H9 (cell line): ENCODE measurements around the gene TINAG. TPM values are rescaled to one million over a fixed set of nuclear protein-coding genes. Genes with fewer than 3 reads are reported as not detected.

Experiments
- DNase-seq: peaks from one replicate; pipeline ENCODE4 v3.0.0-alpha.2; 2017
- H2AFZ ChIP-seq: one replicate; pipeline ENCODE4 v1.6.1; 2013; ENCODE audit warnings: mild to moderate bottlenecking, low read length, control low read depth, moderate library complexity
- H2AK5ac ChIP-seq: 2 replicates; pipeline ENCODE4 v1.6.1; 2013; ENCODE audit warnings: low read length, control low read depth, mixed read lengths; ENCODE audit not compliant: insufficient read length
- H2BK120ac ChIP-seq: one replicate; pipeline ENCODE4 v1.6.1; 2013; ENCODE audit warnings: low read depth, mild to moderate bottlenecking, low read length, control low read depth, inconsistent platforms; ENCODE audit not compliant: poor library complexity, severe bottlenecking
- H2BK12ac ChIP-seq: 2 replicates; pipeline ENCODE4 v1.6.1; 2013; ENCODE audit warnings: low read length, control low read depth, mixed read lengths, low read depth; ENCODE audit not compliant: insufficient read length
- H2BK15ac ChIP-seq: 2 replicates; pipeline ENCODE4 v1.6.1; 2013; ENCODE audit warnings: low read depth, low read length, control low read depth
- H2BK20ac ChIP-seq: one replicate; pipeline ENCODE4 v1.6.1; 2013; ENCODE audit warnings: low read depth, mild to moderate bottlenecking, low read length, control low read depth, inconsistent platforms; ENCODE audit not compliant: poor library complexity, severe bottlenecking
- H2BK5ac ChIP-seq: 2 replicates; pipeline ENCODE4 v1.6.1; 2013; ENCODE audit warnings: low read length, control low read depth, mixed read lengths; ENCODE audit not compliant: insufficient read length
- H3K14ac ChIP-seq: 2 replicates; pipeline ENCODE4 v1.6.1; 2013; ENCODE audit warnings: low read length, control low read depth; ENCODE audit not compliant: insufficient read depth
- H3K18ac ChIP-seq: 2 replicates; pipeline ENCODE4 v1.6.1; 2013; ENCODE audit warnings: low read depth, mild to moderate bottlenecking, mixed read lengths, low read length, control low read depth; ENCODE audit not compliant: insufficient read length
- H3K23ac ChIP-seq: 2 replicates; pipeline ENCODE4 v1.6.1; 2013; ENCODE audit warnings: low read length, control low read depth, mixed read lengths, low read depth; ENCODE audit not compliant: insufficient read length
- H3K23me2 ChIP-seq: 2 replicates; pipeline ENCODE4 v1.6.1; 2013; ENCODE audit warnings: low read depth, mild to moderate bottlenecking, mixed read lengths, low read length, control low read depth; ENCODE audit not compliant: insufficient read length, poor library complexity, severe bottlenecking
- H3K27ac ChIP-seq: 2 replicates; pipeline ENCODE4 v1.5.1; 2013; ENCODE audit warnings: low read length, control low read depth, mixed read lengths, low read depth; ENCODE audit not compliant: insufficient read length
- H3K27me3 ChIP-seq: 2 replicates; pipeline ENCODE4 v1.6.1; 2013; ENCODE audit warnings: low read length, control low read depth, inconsistent platforms; ENCODE audit not compliant: insufficient read depth
- H3K4ac ChIP-seq: 2 replicates; pipeline ENCODE4 v1.6.1; 2013; ENCODE audit warnings: low read depth, mild to moderate bottlenecking, control low read depth, inconsistent platforms, low read length, moderate library complexity
- H3K4me1 ChIP-seq: 2 replicates; pipeline ENCODE4 v1.6.1; 2013; ENCODE audit warnings: low read length, control low read depth, inconsistent platforms; ENCODE audit not compliant: insufficient read depth
- H3K4me2 ChIP-seq: 2 replicates; pipeline ENCODE4 v1.6.1; 2013; ENCODE audit warnings: low read length, control low read depth, mixed read lengths; ENCODE audit not compliant: insufficient read length, insufficient read depth
- H3K56ac ChIP-seq: 2 replicates; pipeline ENCODE4 v1.6.1; 2013; ENCODE audit warnings: low read depth, mild to moderate bottlenecking, mixed read lengths, low read length, control low read depth; ENCODE audit not compliant: insufficient read length
- H3K79me1 ChIP-seq: 2 replicates; pipeline ENCODE4 v1.6.1; 2013; ENCODE audit warnings: low read depth, mild to moderate bottlenecking, moderate library complexity, low read length, control low read depth, inconsistent platforms; ENCODE audit not compliant: insufficient read depth, poor library complexity, severe bottlenecking
- H3K79me2 ChIP-seq: 2 replicates; pipeline ENCODE4 v1.6.1; 2013; ENCODE audit warnings: low read length, control low read depth, inconsistent platforms; ENCODE audit not compliant: insufficient read depth
- H3K9ac ChIP-seq: 2 replicates; pipeline ENCODE4 v1.6.1; 2013; ENCODE audit warnings: low read length, control low read depth, mixed read lengths; ENCODE audit not compliant: insufficient read length; ENCODE audit errors: extremely low read depth
- H3K9me3 ChIP-seq: one replicate; pipeline ENCODE4 v1.6.1; 2013; ENCODE audit warnings: low read depth, low read length, inconsistent platforms; ENCODE audit not compliant: control insufficient read depth
- H3T11ph ChIP-seq: one replicate; pipeline ENCODE4 v1.6.1; 2013; ENCODE audit warnings: mild to moderate bottlenecking, low read length, control low read depth, inconsistent platforms
- H4K20me1 ChIP-seq: one replicate; pipeline ENCODE4 v1.6.1; 2013; ENCODE audit not compliant: control insufficient read depth, insufficient read length, insufficient read depth
- H4K5ac ChIP-seq: 2 replicates; pipeline ENCODE4 v1.6.1; 2013; ENCODE audit warnings: low read depth, mild to moderate bottlenecking, mixed read lengths, low read length, control low read depth; ENCODE audit not compliant: insufficient read length
- H4K8ac ChIP-seq: replicated peaks from 2 replicates; pipeline ENCODE4 v1.6.1; 2013; ENCODE audit warnings: low read length, control low read depth, mixed read lengths, low read depth; ENCODE audit not compliant: insufficient read length
- H4K91ac ChIP-seq: 2 replicates; pipeline ENCODE4 v1.6.1; 2013; ENCODE audit warnings: low read depth, mild to moderate bottlenecking, moderate library complexity, mixed read lengths, low read length, control low read depth; ENCODE audit not compliant: insufficient read length
- H3K27ac Mint-ChIP-seq, 3 experiments: 2 replicates in 2 of 3; 3 replicates in 1 of 3; pipeline ENCODE4 v1.8.0; 2020 to 2021; ENCODE audit warnings: mixed read lengths in 3 of 3, mild to moderate bottlenecking in 1 of 3, moderate library complexity in 1 of 3
- H3K27me3 Mint-ChIP-seq: 2 replicates; pipeline ENCODE4 v1.8.0; 2021; ENCODE audit warnings: low read depth, mild to moderate bottlenecking, moderate library complexity, mixed read lengths
- H3K36me3 Mint-ChIP-seq, 3 experiments: 2 replicates in 2 of 3; 3 replicates in 1 of 3; pipeline ENCODE4 v1.8.0; 2020 to 2021; ENCODE audit warnings: low read depth in 3 of 3, mixed read lengths in 3 of 3; ENCODE audit not compliant: insufficient read depth in 1 of 3
- H3K4me1 Mint-ChIP-seq, 2 experiments: 2 replicates each; pipeline ENCODE4 v1.8.0; 2020; ENCODE audit warnings: mixed read lengths in 2 of 2
- H3K4me3 Mint-ChIP-seq, 2 experiments: 2 replicates in 1 of 2; 3 replicates in 1 of 2; pipeline ENCODE4 v1.8.0; 2020 to 2021; ENCODE audit warnings: mild to moderate bottlenecking in 2 of 2, mixed read lengths in 2 of 2, moderate library complexity in 1 of 2
- H3K9me3 Mint-ChIP-seq, 2 experiments: 2 replicates in 1 of 2; 3 replicates in 1 of 2; pipeline ENCODE4 v1.8.0; 2020; ENCODE audit warnings: mild to moderate bottlenecking in 2 of 2, mixed read lengths in 2 of 2, moderate library complexity in 1 of 2
- CTCF ChIP-seq: fragments of 200-600 bp; sonication (generic); conservative IDR thresholded peaks from 3 replicates; pipeline ENCODE4 v1.8.0; 2021; ENCODE audit warnings: antibody characterized with exemption, mild to moderate bottlenecking
- total RNA-seq: library from RNA; stranded (reverse); gene quantifications from 2 replicates; pipeline ENCODE4 v1.2.1, GENCODE V29; 2021

TINAG gene
- total RNA-seq, 1 experiment from 2014 or later: not detected

GRCh38 chr6:54274383-54274782, 33.9 kb upstream of the TINAG start:
- no peak overlapping the region for H2AK5ac ChIP-seq
- no peak overlapping the region for H2AFZ ChIP-seq
- H3K27me3 ChIP-seq: no peaks in the 10 kb centered on the region
- H3K9me3 ChIP-seq: no peaks in the 10 kb centered on the region
- H2BK20ac ChIP-seq: no peak overlapping the region
- no peak for TF ChIP-seq CTCF
- H3K23me2 ChIP-seq: no peaks in the 10 kb centered on the region
- no peaks in the 10 kb centered on the region for H3K79me2 ChIP-seq
- DNase-seq: no peak
- H3K4ac ChIP-seq: no peak overlapping the region
- no peaks in the 10 kb centered on the region for H3K27me3 Mint-ChIP-seq
- no peak overlapping the region for H3K23ac ChIP-seq
- no peak overlapping the region for H3K27ac Mint-ChIP-seq
- no peaks in the 10 kb centered on the region for H4K20me1 ChIP-seq
- no peak overlapping the region for H2BK12ac ChIP-seq
- H2BK120ac ChIP-seq: no peak overlapping the region
- H3K27ac ChIP-seq: no peak overlapping the region
- no peak overlapping the region for H3T11ph ChIP-seq
- H2BK15ac ChIP-seq: no peak overlapping the region
- H3K9me3 Mint-ChIP-seq: no peaks in the 10 kb centered on the region
- H3K9ac ChIP-seq: no peak overlapping the region
- no peaks in the 10 kb centered on the region for H3K4me1 Mint-ChIP-seq
- no peak overlapping the region for H2BK5ac ChIP-seq
- H3K18ac ChIP-seq: no peak overlapping the region
- no peaks in the 10 kb centered on the region for H3K36me3 Mint-ChIP-seq
- no peak overlapping the region for H3K56ac ChIP-seq
- H4K91ac ChIP-seq: no peak overlapping the region
- no peaks in the 10 kb centered on the region for H3K4me1 ChIP-seq
- no peak overlapping the region for H4K8ac ChIP-seq
- no peak overlapping the region for H4K5ac ChIP-seq
- no peak overlapping the region for H3K4me2 ChIP-seq
- H3K14ac ChIP-seq: no peak overlapping the region
- no peak overlapping the region for H3K4me3 Mint-ChIP-seq
- no peaks in the 10 kb centered on the region for H3K79me1 ChIP-seq
